Pancreas (tissue), 10 donors: ENCODE results near the gene NMUR2. TPM values are rescaled to one million over a fixed set of nuclear protein-coding genes. Genes with fewer than 3 reads are reported as not detected.

ENCODE experiments used
- ATAC-seq, 4 donors: fragments of 200-7000 bp; cut with Tn5 transposase; one replicate each; pipeline versions ENCODE4 v1.8.0 to v1.9.1; 2020; ENCODE audit warnings: mild to moderate bottlenecking in 4 of 4, moderate library complexity in 4 of 4
- DNase-seq, 6 donors: peaks; one replicate each; pipeline ENCODE4 v3.0.0-alpha.2; 2020
- FAIRE-seq: peaks from 2 replicates; lab custom pipeline; 2012; peaks lifted over from hg19 to GRCh38; lab: Jason Lieb, UNC
- H3K27ac ChIP-seq, 4 donors: fragments of 200-600 bp; sonication (generic); 1 replicate in 3 of 4; 2 replicates in 1 of 4; pipeline versions ENCODE4 v1.5.0 to v1.8.0; 2020
- H3K27me3 ChIP-seq, 4 donors: fragments of 200-600 bp; one replicate each; pipeline ENCODE4 v1.8.0; 2021
- H3K36me3 ChIP-seq, 3 donors: fragments of 200-600 bp; sonication (generic) in 1 of 3; one replicate each; pipeline versions ENCODE4 v1.5.0 to v1.8.0; 2020 to 2021
- H3K4me1 ChIP-seq, 3 donors: fragments of 200-600 bp; one replicate each; pipeline ENCODE4 v1.8.0; 2021
- H3K4me3 ChIP-seq, 4 donors: fragments of 200-600 bp; sonication (generic) in 2 of 4; one replicate each; pipeline versions ENCODE4 v1.5.0 to v1.8.0; 2020 to 2021
- H3K9me3 ChIP-seq, 4 donors: fragments of 200-600 bp; one replicate each; pipeline ENCODE4 v1.8.0; 2021
- WGBS, 2 donors: extraction: QIAGEN DNeasy Blood & Tissue Kit; methylation state at CpG; one replicate each; pipeline ENCODE4 v1.1.7; 2013; 5-methylcytosine and 5-hydroxymethylcytosine counted together
- intact Hi-C, 3 donors: fragments of 100-400 bp; cut with DNase I; formaldehyde crosslinking; loops; one replicate each; pipeline versions ENCODE4 v1.11.1 to v1.14.2; 2022
- polyA plus RNA-seq, 2 donors: library from polyadenylated mRNA; stranded (reverse); fragments of 200-250 nt; gene quantifications; one replicate each; pipeline ENCODE4 v1.2.3, GENCODE V29; 2013
- total RNA-seq, 6 donors: library from RNA; stranded (reverse); fragmentation: NEBNext Ultra II Directional in 4 of 6; extraction: Animal tissue kit (Norgen Biotek cat#: 25700) in 4 of 6; gene quantifications; one replicate each; pipeline versions ENCODE4 v1.2.1 to v1.2.4, GENCODE V29; 2021 to 2023
- TF ChIP-seq, protein P1 (sequence below), 4 donors: fragments of 200-600 bp; sonication (generic) in 3 of 4; IDR thresholded peaks; one replicate each; pipeline versions ENCODE4 v1.5.0 to v1.8.0; 2021; ENCODE audit warnings: antibody characterized with exemption in 4 of 4
- donor health status: healthy with polysubstance abuse.
- donor health status: DM: no; HTN: no; CAD: no; lungs with moderate emphysema.
- donor health status: DM: no; HTN: no; CAD: no.
- donor health status: control.
- donor health status: control.
- donor health status: Bipolar disorder and iron deficiency.
- donor health status: DM: yes; HTN: yes; CAD: no.
- donor health status: DM: no; HTN: no; CAD: no.
- donor health status: DM: no; HTN: no; CAD: no.
- donor health status: DM: yes; HTN: yes; CAD: no.

The NMUR2 gene
- total and polyA plus RNA-seq, 8 donors = 0.02 TPM; not detected in 7

DNA sequence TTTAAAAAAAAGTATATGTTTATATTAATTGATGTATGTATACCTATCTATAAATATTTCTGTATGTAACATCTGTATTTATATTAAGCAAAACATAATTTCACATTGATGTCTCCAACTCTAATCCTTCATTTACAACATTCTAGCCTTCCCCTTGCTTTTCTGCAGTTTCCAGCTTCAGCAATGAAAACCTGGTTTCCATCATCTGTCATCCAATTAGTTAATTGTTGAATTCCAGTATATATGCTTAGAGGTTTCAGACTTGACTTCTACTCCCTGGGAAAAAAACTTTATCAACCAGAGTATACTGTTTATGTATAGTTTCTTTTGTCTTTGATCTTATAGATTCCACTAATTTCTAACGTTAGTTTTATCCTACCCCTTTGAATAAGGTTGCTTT lies 38.4 kb downstream of the NMUR2 start:
- no peak overlapping the region for H3K4me3 ChIP-seq
- no peaks in the 10 kb centered on the region for H3K9me3 ChIP-seq
- no peak overlapping the region for H3K27ac ChIP-seq
- intact Hi-C loops = no loop called here
- ATAC-seq = no peak
- FAIRE-seq = no peak
- no peaks in the 10 kb centered on the region for H3K36me3 ChIP-seq
- 27 to 32% methylated on average over 1 of the region's 1 CpG for WGBS, 2 donors
- no peaks in the 10 kb centered on the region for H3K4me1 ChIP-seq
- no peaks in the 10 kb centered on the region for H3K27me3 ChIP-seq
- TF ChIP-seq, protein P1, sequence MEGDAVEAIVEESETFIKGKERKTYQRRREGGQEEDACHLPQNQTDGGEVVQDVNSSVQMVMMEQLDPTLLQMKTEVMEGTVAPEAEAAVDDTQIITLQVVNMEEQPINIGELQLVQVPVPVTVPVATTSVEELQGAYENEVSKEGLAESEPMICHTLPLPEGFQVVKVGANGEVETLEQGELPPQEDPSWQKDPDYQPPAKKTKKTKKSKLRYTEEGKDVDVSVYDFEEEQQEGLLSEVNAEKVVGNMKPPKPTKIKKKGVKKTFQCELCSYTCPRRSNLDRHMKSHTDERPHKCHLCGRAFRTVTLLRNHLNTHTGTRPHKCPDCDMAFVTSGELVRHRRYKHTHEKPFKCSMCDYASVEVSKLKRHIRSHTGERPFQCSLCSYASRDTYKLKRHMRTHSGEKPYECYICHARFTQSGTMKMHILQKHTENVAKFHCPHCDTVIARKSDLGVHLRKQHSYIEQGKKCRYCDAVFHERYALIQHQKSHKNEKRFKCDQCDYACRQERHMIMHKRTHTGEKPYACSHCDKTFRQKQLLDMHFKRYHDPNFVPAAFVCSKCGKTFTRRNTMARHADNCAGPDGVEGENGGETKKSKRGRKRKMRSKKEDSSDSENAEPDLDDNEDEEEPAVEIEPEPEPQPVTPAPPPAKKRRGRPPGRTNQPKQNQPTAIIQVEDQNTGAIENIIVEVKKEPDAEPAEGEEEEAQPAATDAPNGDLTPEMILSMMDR (IDR thresholded peaks at IDR 0.05) = no peak
- no peak for DNase-seq

DNA sequence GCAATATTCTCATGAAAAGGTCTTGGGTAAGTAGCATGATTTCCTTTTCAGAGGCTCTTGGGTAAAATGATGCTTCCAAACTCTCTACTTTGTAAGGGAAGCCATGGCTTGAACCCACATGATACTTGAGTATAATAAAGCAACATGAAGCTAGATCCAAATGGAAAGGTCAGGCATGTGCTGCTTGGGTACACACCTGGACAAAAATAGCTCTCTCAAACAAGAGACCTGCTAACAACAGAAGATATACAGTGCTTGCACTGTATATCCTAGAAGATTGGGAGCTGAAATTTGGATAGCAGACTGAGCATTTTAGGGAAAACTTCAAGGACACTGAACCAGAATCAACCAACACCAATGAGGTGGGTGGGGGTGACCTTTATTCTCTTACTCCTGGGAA lies 40.2 kb downstream of the NMUR2 start:
- intact Hi-C loops = no loop called here
- Histone ChIP-seq H3K9me3 (no peaks in the 10 kb centered on the region), H3K27me3 (no peaks in the 10 kb centered on the region), H3K27ac (no peak overlapping the region), H3K4me1 (no peaks in the 10 kb centered on the region), H3K4me3 (no peak overlapping the region), H3K36me3 (no peaks in the 10 kb centered on the region)
- ATAC-seq (no peak), DNase-seq (no peak), FAIRE-seq (no peak)
- TF ChIP-seq, protein P1 (IDR thresholded peaks at IDR 0.05) = no peak

GRCh38 chr5:152364172-152364571 lies 40.9 kb downstream of the NMUR2 start:
- intact Hi-C loops = no loop called here
- DNase-seq = no peak
- no peak overlapping the region for H3K27ac ChIP-seq
- 60 to 72% methylated on average over 4 of the region's 4 CpGs for WGBS, 2 donors
- no peaks in the 10 kb centered on the region for H3K4me1 ChIP-seq
- H3K4me3 ChIP-seq = no peak overlapping the region
- TF ChIP-seq, protein P1 (IDR thresholded peaks at IDR 0.05) = no peak
- FAIRE-seq = no peak
- no peaks in the 10 kb centered on the region for H3K27me3 ChIP-seq
- no peaks in the 10 kb centered on the region for H3K36me3 ChIP-seq
- no peak for ATAC-seq
- H3K9me3 ChIP-seq = no peaks in the 10 kb centered on the region

DNA sequence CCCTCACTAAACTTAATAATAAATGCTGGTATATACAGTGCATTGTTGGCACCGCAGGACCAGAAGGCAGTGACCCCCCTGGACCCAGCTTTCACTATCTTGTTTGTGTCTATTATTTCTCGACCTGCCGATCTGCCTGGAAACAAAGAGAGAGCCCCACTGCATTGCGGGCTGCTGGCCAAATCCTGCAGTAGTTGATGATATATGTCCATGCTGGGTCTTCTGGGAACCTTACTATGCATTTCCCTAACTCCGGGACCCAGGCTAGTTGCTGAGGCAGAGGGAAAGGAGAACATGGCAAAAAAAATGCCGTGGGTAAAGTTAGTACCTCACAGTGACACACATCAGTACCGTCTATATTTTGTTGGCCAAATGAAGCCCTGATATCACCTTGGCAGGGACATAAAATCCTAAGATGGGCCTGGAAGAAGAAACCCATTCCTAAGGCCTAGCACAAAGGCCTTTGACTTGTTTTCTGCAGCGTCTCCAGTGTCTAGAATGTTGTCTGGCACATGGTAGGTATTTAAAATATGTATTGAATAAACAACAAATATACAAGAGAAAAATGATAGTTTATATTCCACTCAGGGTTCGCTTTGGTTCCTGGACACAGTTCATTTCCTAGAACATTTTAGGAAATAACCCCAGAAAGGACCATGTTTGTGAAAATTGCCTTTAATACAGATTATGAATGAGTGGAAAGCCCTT lies 46.1 kb downstream of the NMUR2 start:
- 55 to 61% methylated on average over 9 of the region's 9 CpGs for WGBS, 2 donors
- no peaks in the 10 kb centered on the region for H3K4me1 ChIP-seq
- H3K9me3 ChIP-seq = no peaks in the 10 kb centered on the region
- no peak overlapping the region for H3K27ac ChIP-seq
- no peak for ATAC-seq
- FAIRE-seq = no peak
- TF ChIP-seq, protein P1 (IDR thresholded peaks at IDR 0.05) = no peak
- intact Hi-C loops = no loop called here
- no peaks in the 10 kb centered on the region for H3K27me3 ChIP-seq
- no peak for DNase-seq
- H3K4me3 ChIP-seq = no peak overlapping the region
- no peaks in the 10 kb centered on the region for H3K36me3 ChIP-seq

GRCh38 chr5:152356506-152356905 lies 48.6 kb downstream of the NMUR2 start:
- ATAC-seq (no peak), FAIRE-seq (no peak), DNase-seq (no peak)
- WGBS, 2 donors = 49 to 64% methylated on average over 2 of the region's 2 CpGs
- H3K36me3 ChIP-seq = no peaks in the 10 kb centered on the region
- intact Hi-C loops = no loop called here
- TF ChIP-seq, protein P1 (IDR thresholded peaks at IDR 0.05) = no peak
- H3K4me3 ChIP-seq = no peak overlapping the region
- H3K27me3 ChIP-seq = no peaks in the 10 kb centered on the region
- H3K9me3 ChIP-seq = no peaks in the 10 kb centered on the region
- H3K4me1 ChIP-seq = no peaks in the 10 kb centered on the region
- H3K27ac ChIP-seq = no peak overlapping the region
